SK-N-SH (cell line): ENCODE results near the gene DNAH10.

Experiments
- CTCF ChIP-seq: fragments of 200-600 bp; sonication (generic); IDR thresholded peaks from 2 replicates; pipeline ENCODE4 v1.6.1; 2017; ENCODE audit warnings: antibody characterized with exemption, mild to moderate bottlenecking, moderate library complexity
- FOXJ3 ChIP-seq: sonication (generic); formaldehyde crosslinking; IDR thresholded peaks from 2 replicates; pipeline ENCODE4 v1.5.1; 2020; ENCODE audit warnings: mild to moderate bottlenecking, missing genetic modification reagents
- POLR2AphosphoS5 ChIP-seq: IDR thresholded peaks from 2 replicates; pipeline ENCODE4 v1.6.1; 2012; ENCODE audit warnings: low read depth, low read length
- RCOR1 ChIP-seq: fragments of 150-350 bp; IDR thresholded peaks from 2 replicates; pipeline ENCODE4 v1.6.1; 2017; ENCODE audit warnings: antibody characterized with exemption, low read length
- USF1 ChIP-seq: IDR thresholded peaks from 2 replicates; pipeline ENCODE4 v1.4.0; 2012; ENCODE audit warnings: low read depth, borderline replicate concordance
- ZBTB33 ChIP-seq: IDR thresholded peaks from 2 replicates; pipeline ENCODE4 v1.4.0; 2012; ENCODE audit warnings: low read depth, borderline replicate concordance

- no peak for TF ChIP-seq CTCF
- TF ChIP-seq POLR2AphosphoS5, result no peak
- TF ChIP-seq RCOR1, result no peak
- TF ChIP-seq USF1, result no peak
- TF ChIP-seq ZBTB33, result no peak
- no peak for TF ChIP-seq FOXJ3
Measured at GRCh38 chr12:123726244-123726643, 35.9 kb upstream of the DNAH10 start.
